Measurements from ENCODE around the gene MCUR1. TPM values are rescaled to one million over a fixed set of nuclear protein-coding genes. Genes with fewer than 3 reads are reported as not detected.

MCUR1 gene
- total RNA-seq, 1 donor from 2014 or later, result 30.7 TPM

- no peak overlapping the region for H3K27ac ChIP-seq (replicated peaks)
- intact Hi-C loops (cut with micrococcal nuclease), result no loop called here
- no peak for TF ChIP-seq CTCF (IDR thresholded peaks at IDR 0.05; ENCODE audit: borderline replicate concordance)
Observed at GRCh38 chr6:13766201-13766634, 48.1 kb downstream of the MCUR1 start.

GRCh38 chr6:13765570-13765969, 48.8 kb downstream of the MCUR1 start:
- Histone ChIP-seq H3K9me3 (replicated peaks) (peaks cover 9% of the 10 kb centered on the region), H3K4me3 (no peak overlapping the region), H3K27ac (replicated peaks) (no peak overlapping the region), H3K36me3 (no peaks in the 10 kb centered on the region), H3K4me1 (peaks cover 29% of the 10 kb centered on the region), H3K27me3 (ENCODE audit: low read depth) (no peaks in the 10 kb centered on the region)
- no peak for DNase-seq
- intact Hi-C loops (cut with micrococcal nuclease), result no loop called here
- no peak for TF ChIP-seq CTCF (IDR thresholded peaks at IDR 0.05; ENCODE audit: borderline replicate concordance)

More at GRCh38 chr6:13766201-13766634, 48.1 kb downstream of the MCUR1 start:
- Histone ChIP-seq H3K27me3 (ENCODE audit: low read depth) (no peaks in the 10 kb centered on the region), H3K36me3 (no peaks in the 10 kb centered on the region), H3K4me3 (no peak overlapping the region), H3K4me1 (peaks cover 25% of the 10 kb centered on the region), H3K9me3 (replicated peaks) (peaks cover 9% of the 10 kb centered on the region)
- no peak for DNase-seq

GRCh38 chr6:13764996-13765395, 49.4 kb downstream of the MCUR1 start:
- Histone ChIP-seq H3K4me3 (no peak overlapping the region), H3K4me1 (peaks cover 32% of the 10 kb centered on the region), H3K36me3 (no peaks in the 10 kb centered on the region), H3K9me3 (replicated peaks) (peaks cover 9% of the 10 kb centered on the region), H3K27me3 (ENCODE audit: low read depth) (no peaks in the 10 kb centered on the region), H3K27ac (replicated peaks) (no peak overlapping the region)
- no peak for TF ChIP-seq CTCF (IDR thresholded peaks at IDR 0.05; ENCODE audit: borderline replicate concordance)
- intact Hi-C loops (cut with micrococcal nuclease), result no loop called here
- no peak for DNase-seq

- Histone ChIP-seq H3K27me3 (ENCODE audit: low read depth) (no peaks in the 10 kb centered on the region), H3K4me1 (peaks cover 32% of the 10 kb centered on the region), H3K27ac (replicated peaks) (no peak overlapping the region), H3K9me3 (replicated peaks) (peaks cover 9% of the 10 kb centered on the region), H3K36me3 (no peaks in the 10 kb centered on the region), H3K4me3 (no peak overlapping the region)
- intact Hi-C loops (cut with micrococcal nuclease), result no loop called here
- TF ChIP-seq CTCF (IDR thresholded peaks at IDR 0.05; ENCODE audit: borderline replicate concordance), result no peak
- no peak for DNase-seq
Observed at GRCh38 chr6:13763740-13764381, 50.5 kb downstream of the MCUR1 start.

GRCh38 chr6:13762611-13763441, 51.5 kb downstream of the MCUR1 start:
- H3K4me1 ChIP-seq, result peaks cover 27% of the 10 kb centered on the region
- no peaks in the 10 kb centered on the region for H3K27me3 ChIP-seq (ENCODE audit: low read depth)
- no peak for TF ChIP-seq CTCF (IDR thresholded peaks at IDR 0.05; ENCODE audit: borderline replicate concordance)
- intact Hi-C loops (cut with micrococcal nuclease), result no loop called here
- DNase-seq, result no peak
- H3K9me3 ChIP-seq (replicated peaks), result peaks cover 9% of the 10 kb centered on the region
- H3K36me3 ChIP-seq, result no peaks in the 10 kb centered on the region
- no peak overlapping the region for H3K27ac ChIP-seq (replicated peaks)
- no peak overlapping the region for H3K4me3 ChIP-seq
